MCF 10A (cell line): ENCODE results near the gene TNNI2. TPM values are rescaled to one million over a fixed set of nuclear protein-coding genes. Genes with fewer than 3 reads are reported as not detected.
"Not testable (repeated sequence)": the region's sequence is repeated elsewhere in the genome, so short reads cannot be mapped to it uniquely, and the experiment has no call there.

Source experiments
- BruUV-seq: library from RNA; stranded (reverse); fragments of 400-500 nt; replicated peaks from 2 replicates; lab custom pipeline; 2021; lab: Mats Ljungman, UMichigan
- CTCF ChIA-PET: fragments of 300-600 bp; sonication (Branson Sonifier 250); formaldehyde crosslinking; extraction: SDS; loops from one replicate; lab custom pipeline; 2021; ENCODE audit warnings: antibody characterized with exemption, inconsistent platforms; lab: Yijun Ruan, JAX
- POLR2A ChIA-PET: fragments of 300-600, 350-650 bp; sonication (Branson Sonifier 250); formaldehyde crosslinking; extraction: SDS; loops from one replicate; lab custom pipeline; 2020; ENCODE audit warnings: antibody characterized with exemption, inconsistent platforms; lab: Yijun Ruan, JAX
- DNase-seq: peaks from one replicate; pipeline ENCODE4 v3.0.0-alpha.2; 2018; ENCODE audit not compliant: unreplicated experiment
- H3K27ac Mint-ChIP-seq: one replicate; pipeline ENCODE4 v1.8.0; 2022; ENCODE audit warnings: mild to moderate bottlenecking, low read depth, mixed read lengths; ENCODE audit not compliant: unreplicated experiment
- H3K27me3 Mint-ChIP-seq: one replicate; pipeline ENCODE4 v1.8.0; 2022; ENCODE audit warnings: mixed read lengths; ENCODE audit not compliant: insufficient read depth, unreplicated experiment
- H3K36me3 Mint-ChIP-seq: one replicate; pipeline ENCODE4 v1.8.0; 2022; ENCODE audit warnings: mild to moderate bottlenecking, moderate library complexity, mixed read lengths; ENCODE audit not compliant: insufficient read depth, unreplicated experiment
- H3K4me1 Mint-ChIP-seq: one replicate; pipeline ENCODE4 v1.8.0; 2022; ENCODE audit warnings: mixed read lengths; ENCODE audit not compliant: insufficient read depth, unreplicated experiment
- H3K4me3 Mint-ChIP-seq: one replicate; pipeline ENCODE4 v1.8.0; 2022; ENCODE audit warnings: mild to moderate bottlenecking, moderate library complexity, mixed read lengths; ENCODE audit not compliant: unreplicated experiment
- H3K9me3 Mint-ChIP-seq: one replicate; pipeline ENCODE4 v1.8.0; 2022; ENCODE audit warnings: mixed read lengths; ENCODE audit not compliant: unreplicated experiment
- intact Hi-C: fragments of 100-400 bp; cut with micrococcal nuclease; formaldehyde crosslinking; loops from 2 replicates; pipeline ENCODE4 v1.14.1; 2022
- total RNA-seq: library from RNA; stranded (reverse); gene quantifications from 2 replicates; pipeline ENCODE4 v1.2.3, GENCODE V29; 2022
- TF ChIP-seq, protein P1 (sequence below): fragments of 200-600 bp; IDR thresholded peaks from one replicate; pipeline ENCODE4 v1.8.0; 2022; ENCODE audit warnings: antibody characterized with exemption, mild to moderate bottlenecking; ENCODE audit not compliant: unreplicated experiment

Gene TNNI2
- total RNA-seq, 1 experiment from 2014 or later: 77.7 TPM

DNA sequence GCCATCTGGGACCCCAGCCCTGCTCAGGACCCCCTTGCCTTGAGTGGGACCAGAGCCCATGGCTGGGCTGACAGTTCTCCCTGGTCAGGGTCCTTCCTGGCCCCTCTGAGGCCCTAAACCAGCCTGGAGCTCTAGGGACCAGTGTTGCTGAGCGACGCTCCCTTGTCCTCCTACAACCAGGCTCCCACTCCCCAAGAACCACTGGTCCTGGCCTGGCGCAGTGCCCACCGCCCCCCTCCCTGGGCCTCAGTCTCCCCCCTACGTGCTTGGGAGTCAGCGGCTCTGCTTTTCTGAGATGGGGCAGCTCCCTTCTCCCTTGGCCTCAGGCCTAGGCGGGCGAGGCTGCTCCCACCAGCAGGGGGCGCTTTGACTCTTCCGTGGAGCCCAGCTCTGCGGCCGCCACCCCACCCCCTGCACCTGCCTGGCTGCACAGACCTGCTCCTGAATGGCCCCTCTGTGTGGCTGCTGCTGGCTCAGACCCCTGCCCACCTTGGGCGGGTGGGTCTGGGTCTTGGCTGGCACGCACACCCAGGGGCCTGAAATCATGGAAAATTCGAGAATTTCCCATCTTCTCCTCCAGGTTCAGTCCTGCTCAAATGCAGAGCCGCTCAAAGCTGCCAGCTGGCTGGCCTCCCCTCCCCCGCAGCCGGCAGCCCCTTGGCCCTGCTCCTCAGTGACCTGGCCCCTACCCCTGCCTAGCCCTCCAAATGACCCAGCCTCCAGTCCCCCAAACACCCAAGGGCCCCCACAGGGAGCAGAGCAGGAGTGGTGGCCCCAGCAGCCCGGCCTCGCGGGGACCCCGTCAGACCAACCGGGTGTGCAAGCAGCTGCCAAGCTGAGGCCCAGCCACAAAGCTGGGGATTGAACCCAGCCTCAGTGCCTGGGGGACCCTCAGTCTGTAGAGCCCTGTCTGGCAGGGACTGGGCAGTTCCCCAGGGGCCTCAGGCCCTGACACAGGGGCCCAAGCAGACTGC is 43.8 kb downstream of the TNNI2 start:
- POLR2A ChIA-PET: interaction anchor here (0.7 kb wide), 1 partner anchor 48 kb away, joined by 3 read pairs; the partner anchor contains the start of gene SYT8
- no TSS peak for BruUV-seq
- DNase-seq: peak; percentile 79

DNA sequence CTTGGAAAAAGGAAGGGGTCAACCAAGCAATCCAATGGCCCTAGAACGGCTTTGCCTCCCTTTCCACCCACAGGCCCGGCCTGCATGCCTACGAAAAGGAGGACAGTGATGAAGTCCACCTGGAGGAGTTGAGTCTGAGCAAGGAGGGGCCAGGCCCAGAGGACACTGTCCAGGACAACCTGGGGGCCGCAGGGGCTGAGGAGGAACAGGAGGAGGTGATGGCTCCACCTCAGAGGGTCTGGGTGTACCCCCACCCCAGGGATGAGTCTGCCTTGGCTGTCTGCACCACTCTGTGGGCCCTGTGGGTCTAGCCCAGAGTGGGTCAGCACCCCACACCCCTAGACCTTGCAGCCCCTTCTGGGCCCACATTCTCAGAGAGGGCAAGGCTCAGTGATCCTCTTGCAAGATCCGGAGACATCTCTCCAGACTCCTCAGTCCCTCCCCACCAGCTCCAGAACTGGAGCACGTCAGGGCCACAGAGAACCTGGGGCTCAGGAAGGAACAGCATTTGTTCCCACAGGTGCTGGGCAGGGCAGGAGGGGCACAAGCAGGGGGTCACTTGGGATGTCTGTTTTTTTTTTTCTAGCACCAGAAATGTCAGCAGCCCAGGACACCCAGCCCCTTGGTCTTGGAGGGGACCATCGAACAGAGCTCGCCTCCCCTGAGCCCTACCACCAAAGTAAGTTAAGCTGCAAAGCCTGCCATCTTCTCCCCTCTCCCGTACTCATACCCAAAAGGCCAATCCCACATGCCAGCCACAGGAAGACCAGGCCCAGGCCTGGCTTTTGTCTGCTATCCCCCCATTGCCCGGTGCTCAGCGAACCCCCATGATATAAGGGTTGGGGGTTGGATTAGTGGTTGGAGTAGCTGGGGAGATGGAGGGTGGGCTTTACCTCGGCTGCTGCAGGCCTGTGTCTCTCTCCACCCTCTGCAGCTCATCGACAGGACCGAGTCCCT is 44.8 kb downstream of the TNNI2 start:
- BruUV-seq: no TSS peak
- Mint-ChIP-seq H3K27me3 (no peaks in the 10 kb centered on the region), H3K4me3 (no peak overlapping the region), H3K4me1 (no peaks in the 10 kb centered on the region), H3K36me3 (no peaks in the 10 kb centered on the region), H3K9me3 (no peaks in the 10 kb centered on the region), H3K27ac (no peak overlapping the region)
- intact Hi-C loops: loop anchor here (5.0 kb wide), 1 partner anchor 34 kb away; the partner anchor contains the start of gene TNNT3
- ChIA-PET CTCF (interaction anchor here (0.7 to 4.4 kb wide), 14 partner anchors 14 to 734 kb away, joined by 3 to 43 read pairs (median 6); no protein-coding TSS in a partner anchor), POLR2A (no interaction called here)
- DNase-seq: no peak
- TF ChIP-seq, protein P1, sequence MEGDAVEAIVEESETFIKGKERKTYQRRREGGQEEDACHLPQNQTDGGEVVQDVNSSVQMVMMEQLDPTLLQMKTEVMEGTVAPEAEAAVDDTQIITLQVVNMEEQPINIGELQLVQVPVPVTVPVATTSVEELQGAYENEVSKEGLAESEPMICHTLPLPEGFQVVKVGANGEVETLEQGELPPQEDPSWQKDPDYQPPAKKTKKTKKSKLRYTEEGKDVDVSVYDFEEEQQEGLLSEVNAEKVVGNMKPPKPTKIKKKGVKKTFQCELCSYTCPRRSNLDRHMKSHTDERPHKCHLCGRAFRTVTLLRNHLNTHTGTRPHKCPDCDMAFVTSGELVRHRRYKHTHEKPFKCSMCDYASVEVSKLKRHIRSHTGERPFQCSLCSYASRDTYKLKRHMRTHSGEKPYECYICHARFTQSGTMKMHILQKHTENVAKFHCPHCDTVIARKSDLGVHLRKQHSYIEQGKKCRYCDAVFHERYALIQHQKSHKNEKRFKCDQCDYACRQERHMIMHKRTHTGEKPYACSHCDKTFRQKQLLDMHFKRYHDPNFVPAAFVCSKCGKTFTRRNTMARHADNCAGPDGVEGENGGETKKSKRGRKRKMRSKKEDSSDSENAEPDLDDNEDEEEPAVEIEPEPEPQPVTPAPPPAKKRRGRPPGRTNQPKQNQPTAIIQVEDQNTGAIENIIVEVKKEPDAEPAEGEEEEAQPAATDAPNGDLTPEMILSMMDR: no peak

More for the DNA sequence above, 43.8 kb downstream of the TNNI2 start:
- intact Hi-C loops: loop anchor here (1.0 to 5.0 kb wide), 2 partner anchors 35 to 269 kb away; partner anchors contain the start of gene TNNT3
- CTCF ChIA-PET: interaction anchor here (0.6 to 4.4 kb wide), 38 partner anchors 9 to 1092 kb away, joined by 3 to 43 read pairs (median 4); partner anchors contain the start of genes H19, PRR33 and TNNT3
- TF ChIP-seq, protein P1: peak; percentile 85
- no peak overlapping the region for H3K4me3 Mint-ChIP-seq
- H3K9me3 Mint-ChIP-seq: no peaks in the 10 kb centered on the region
- H3K27me3 Mint-ChIP-seq: no peaks in the 10 kb centered on the region
- H3K4me1 Mint-ChIP-seq: peaks cover 3% of the 10 kb centered on the region
- no peak overlapping the region for H3K27ac Mint-ChIP-seq
- no peaks in the 10 kb centered on the region for H3K36me3 Mint-ChIP-seq

DNA sequence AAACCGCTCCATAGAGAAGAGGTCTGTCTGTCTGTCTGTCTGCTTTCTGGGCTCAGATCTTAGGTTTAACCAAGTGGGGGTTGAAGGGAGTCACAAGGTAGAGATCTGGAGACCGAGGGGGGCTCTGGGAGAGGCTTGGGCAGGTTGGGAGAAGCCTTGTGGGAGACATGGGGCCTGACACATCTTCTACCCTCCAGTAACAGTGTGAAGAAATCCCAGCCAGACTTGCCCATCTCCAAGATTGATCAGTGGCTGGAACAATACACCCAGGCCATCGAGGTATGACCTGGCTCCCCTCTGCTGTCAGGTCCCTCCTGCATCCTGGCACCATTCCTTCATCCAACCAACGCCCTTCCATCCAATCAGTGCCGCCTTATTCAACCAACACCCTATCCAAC is 45.5 kb downstream of the TNNI2 start:
- Mint-ChIP-seq H3K36me3 (no peaks in the 10 kb centered on the region), H3K4me3 (no peak overlapping the region), H3K4me1 (no peaks in the 10 kb centered on the region), H3K9me3 (no peaks in the 10 kb centered on the region), H3K27me3 (no peaks in the 10 kb centered on the region), H3K27ac (no peak overlapping the region)
- no peak for DNase-seq
- CTCF ChIA-PET: interaction anchor here (0.7 to 4.4 kb wide), 4 partner anchors 23 to 735 kb away, joined by 3 to 43 read pairs (median 5); no protein-coding TSS in a partner anchor
- intact Hi-C loops: loop anchor here (5.0 kb wide), 1 partner anchor 33 kb away; the partner anchor contains the start of gene TNNT3
- no TSS peak for BruUV-seq
- TF ChIP-seq, protein P1: no peak
- POLR2A ChIA-PET: no interaction called here

DNA sequence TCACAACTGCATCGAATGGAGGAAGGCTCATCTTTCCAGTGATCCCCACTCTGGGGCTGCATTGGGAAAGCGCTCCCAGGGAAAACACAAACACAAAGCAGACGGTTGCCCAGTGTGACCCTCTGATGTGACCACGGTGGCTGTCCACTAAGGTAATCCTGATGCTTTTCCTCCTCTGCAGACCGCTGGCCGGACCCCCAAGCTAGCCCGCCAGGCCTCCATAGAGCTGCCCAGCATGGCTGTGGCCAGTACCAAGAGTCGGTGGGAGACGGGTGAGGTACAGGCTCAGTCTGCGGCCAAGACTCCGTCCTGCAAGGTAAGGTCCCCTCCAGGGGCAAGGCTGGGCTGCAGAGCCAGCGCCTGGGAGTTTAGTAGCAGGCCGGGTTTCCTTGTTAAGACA is 47.8 kb downstream of the TNNI2 start:
- H3K36me3 Mint-ChIP-seq, POLR2A ChIA-PET, DNase-seq, intact Hi-C loops, H3K9me3 Mint-ChIP-seq, H3K27me3 Mint-ChIP-seq, H3K4me3 Mint-ChIP-seq, BruUV-seq, CTCF ChIA-PET, H3K27ac Mint-ChIP-seq, H3K4me1 Mint-ChIP-seq: not testable (repeated sequence)
